ENCODE data around the gene SLC27A5. TPM values are rescaled to one million over a fixed set of nuclear protein-coding genes. Genes with fewer than 3 reads are reported as not detected.

The SLC27A5 gene
- total RNA-seq, 4 donors from 2014 or later = 2.0 to 9.1 (median 4.6) TPM

DNA sequence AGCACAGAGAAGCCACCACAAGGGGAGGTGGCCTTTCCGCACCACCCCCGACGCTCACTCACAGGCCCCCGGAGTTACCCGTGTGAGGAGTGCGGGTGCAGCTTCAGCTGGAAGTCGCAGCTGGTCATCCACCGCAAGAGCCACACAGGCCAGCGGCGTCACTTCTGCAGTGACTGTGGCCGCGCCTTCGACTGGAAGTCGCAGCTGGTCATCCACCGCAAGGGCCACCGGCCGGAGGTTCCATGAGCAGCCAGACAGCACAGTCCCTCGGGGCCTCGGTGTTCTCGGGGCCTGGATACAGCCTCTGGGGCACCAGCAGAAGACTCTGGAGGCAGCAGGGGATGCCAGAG is 31.3 kb downstream of the SLC27A5 start:
- no peak for DNase-seq
- H3K27ac ChIP-seq = no peak overlapping the region
- intact Hi-C loops (cut with DNase I; ENCODE audit: low total_unique reads) (no loop called here), in situ Hi-C loops (cut with MboI; ENCODE audit: low sequenced_read_pairs in 4 of 4) (no loop called here)
- no peaks in the 10 kb centered on the region for H3K9me3 ChIP-seq
- no peaks in the 10 kb centered on the region for H3K27me3 ChIP-seq
- ATAC-seq = no peak
- no peak for TF ChIP-seq POLR2A (IDR thresholded peaks at IDR 0.05)
- TF ChIP-seq, protein P1, sequence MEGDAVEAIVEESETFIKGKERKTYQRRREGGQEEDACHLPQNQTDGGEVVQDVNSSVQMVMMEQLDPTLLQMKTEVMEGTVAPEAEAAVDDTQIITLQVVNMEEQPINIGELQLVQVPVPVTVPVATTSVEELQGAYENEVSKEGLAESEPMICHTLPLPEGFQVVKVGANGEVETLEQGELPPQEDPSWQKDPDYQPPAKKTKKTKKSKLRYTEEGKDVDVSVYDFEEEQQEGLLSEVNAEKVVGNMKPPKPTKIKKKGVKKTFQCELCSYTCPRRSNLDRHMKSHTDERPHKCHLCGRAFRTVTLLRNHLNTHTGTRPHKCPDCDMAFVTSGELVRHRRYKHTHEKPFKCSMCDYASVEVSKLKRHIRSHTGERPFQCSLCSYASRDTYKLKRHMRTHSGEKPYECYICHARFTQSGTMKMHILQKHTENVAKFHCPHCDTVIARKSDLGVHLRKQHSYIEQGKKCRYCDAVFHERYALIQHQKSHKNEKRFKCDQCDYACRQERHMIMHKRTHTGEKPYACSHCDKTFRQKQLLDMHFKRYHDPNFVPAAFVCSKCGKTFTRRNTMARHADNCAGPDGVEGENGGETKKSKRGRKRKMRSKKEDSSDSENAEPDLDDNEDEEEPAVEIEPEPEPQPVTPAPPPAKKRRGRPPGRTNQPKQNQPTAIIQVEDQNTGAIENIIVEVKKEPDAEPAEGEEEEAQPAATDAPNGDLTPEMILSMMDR (IDR thresholded peaks at IDR 0.05 in 4 of 5, conservative IDR thresholded peaks at IDR 0.05 in 1 of 5) = no peak
- peaks cover 0 to 11% of the 10 kb centered on the region in 2 donors for H3K36me3 ChIP-seq
- peaks cover 7 to 12% of the 10 kb centered on the region in 2 donors for H3K4me1 ChIP-seq
- H3K4me3 ChIP-seq = no peak overlapping the region

- H3K27me3 ChIP-seq = no peaks in the 10 kb centered on the region
- intact Hi-C loops (cut with DNase I; ENCODE audit: low total_unique reads) = no loop called here
Measured at GRCh38 chr19:58479736-58480480, 31.9 kb downstream of the SLC27A5 start.

GRCh38 chr19:58479303-58479702 is 32.5 kb downstream of the SLC27A5 start:
- Histone ChIP-seq H3K4me3 (no peak overlapping the region), H3K36me3 (peaks cover 0 to 11% of the 10 kb centered on the region in 2 donors), H3K9me3 (no peaks in the 10 kb centered on the region), H3K27me3 (no peaks in the 10 kb centered on the region), H3K27ac (no peak overlapping the region), H3K4me1 (peaks cover 15 to 22% of the 10 kb centered on the region in 2 donors)
- intact Hi-C loops (cut with DNase I; ENCODE audit: low total_unique reads) (no loop called here), in situ Hi-C loops (cut with MboI; ENCODE audit: low sequenced_read_pairs in 4 of 4) (no loop called here)
- no peak for ATAC-seq
- DNase-seq = no peak
- TF ChIP-seq, protein P1 (IDR thresholded peaks at IDR 0.05 in 4 of 5, conservative IDR thresholded peaks at IDR 0.05 in 1 of 5) = no peak
- TF ChIP-seq POLR2A (IDR thresholded peaks at IDR 0.05) = no peak

More at GRCh38 chr19:58479736-58480480, 31.9 kb downstream of the SLC27A5 start:
- no peaks in the 10 kb centered on the region for H3K9me3 ChIP-seq
- ATAC-seq = no peak
- no peak for TF ChIP-seq POLR2A (IDR thresholded peaks at IDR 0.05)
- TF ChIP-seq, protein P1 (IDR thresholded peaks at IDR 0.05 in 4 of 5, conservative IDR thresholded peaks at IDR 0.05 in 1 of 5) = no peak
- H3K4me3 ChIP-seq = no peak overlapping the region
- peaks cover 0 to 11% of the 10 kb centered on the region in 2 donors for H3K36me3 ChIP-seq
- in situ Hi-C loops (cut with MboI; ENCODE audit: low sequenced_read_pairs in 4 of 4) = no loop called here
- H3K27ac ChIP-seq = no peak overlapping the region
- H3K4me1 ChIP-seq = peaks cover 12 to 17% of the 10 kb centered on the region in 2 donors
- DNase-seq = no peak

GRCh38 chr19:58477871-58478270 is 33.9 kb downstream of the SLC27A5 start:
- intact Hi-C loops (cut with DNase I; ENCODE audit: low total_unique reads) = no loop called here
- TF ChIP-seq, protein P1 (IDR thresholded peaks at IDR 0.05 in 4 of 5, conservative IDR thresholded peaks at IDR 0.05 in 1 of 5) = no peak
- TF ChIP-seq POLR2A (IDR thresholded peaks at IDR 0.05) = no peak
- in situ Hi-C loops (cut with MboI; ENCODE audit: low sequenced_read_pairs in 4 of 4) = no loop called here
- Histone ChIP-seq H3K4me3 (no peak overlapping the region), H3K27me3 (no peaks in the 10 kb centered on the region), H3K36me3 (peaks cover 0 to 11% of the 10 kb centered on the region in 2 donors), H3K4me1 (peaks cover 15 to 22% of the 10 kb centered on the region in 2 donors), H3K9me3 (no peaks in the 10 kb centered on the region), H3K27ac (no peak overlapping the region)
- ATAC-seq (no peak), DNase-seq (no peak)

All from gastrocnemius medialis (tissue), 4 donors.